Renal cortex interstitium (tissue), 11 donors: Measurements from ENCODE around the gene FRMD3. TPM values are rescaled to one million over a fixed set of nuclear protein-coding genes. Genes with fewer than 3 reads are reported as not detected.

Experiments
- DNase-seq, 11 donors: peaks; one replicate each; pipeline ENCODE4 v3.0.0-alpha.2; 2013; ENCODE audit warnings: low read depth in 9 of 11, low spot score in 4 of 11; ENCODE audit errors: extremely low read depth in 1 of 11
- polyA plus RNA-seq, 3 donors: library from polyadenylated mRNA; unstranded; fragments of 120-200 nt; gene quantifications; one replicate each; pipeline ENCODE4 v1.2.1, GENCODE V29; 2013; ENCODE audit not compliant: insufficient read length in 3 of 3

FRMD3 gene
- polyA plus RNA-seq, 3 donors, result 16.8 to 23.3 (median 21.8) TPM

- DNase-seq, result no peak
These were observed 210.2 kb downstream of the FRMD3 start for GRCh38 chr9:83327750-83328622.

GRCh38 chr9:83327323-83327722 lies 210.9 kb downstream of the FRMD3 start:
- DNase-seq, result peak in 1 of 11 donors; percentile 39

GRCh38 chr9:83323148-83323547 lies 215.1 kb downstream of the FRMD3 start:
- no peak for DNase-seq

- no peak for DNase-seq
These were observed 215.8 kb downstream of the FRMD3 start for GRCh38 chr9:83322438-83322837.

- DNase-seq, result no peak
These were observed 221.0 kb downstream of the FRMD3 start for GRCh38 chr9:83317244-83317643.

- no peak for DNase-seq
These were observed 222.6 kb downstream of the FRMD3 start for GRCh38 chr9:83315649-83316048.

- peak in 3 of 11 donors; percentile 52 to 60 (median 55) for DNase-seq
These were observed 224.4 kb downstream of the FRMD3 start for GRCh38 chr9:83313781-83314180.

- DNase-seq, result no peak
These were observed 225.7 kb downstream of the FRMD3 start for GRCh38 chr9:83312537-83312936.

- DNase-seq, result no peak
These were observed 231.0 kb downstream of the FRMD3 start for GRCh38 chr9:83307066-83307724.

- peak in 5 of 11 donors; percentile 44 to 70 (median 60) for DNase-seq
These were observed 233.5 kb downstream of the FRMD3 start for GRCh38 chr9:83304686-83305085.

- peak in 1 of 11 donors; percentile 31 for DNase-seq
These were observed 238.6 kb downstream of the FRMD3 start for GRCh38 chr9:83299571-83299970.

- DNase-seq, result no peak
These were observed 239.1 kb downstream of the FRMD3 start for GRCh38 chr9:83299094-83299493.

- DNase-seq, result no peak
These were observed 242.1 kb downstream of the FRMD3 start for GRCh38 chr9:83296123-83296522.

- DNase-seq, result no peak
These were observed 243.4 kb downstream of the FRMD3 start for GRCh38 chr9:83294816-83295215.

- no peak for DNase-seq
These were observed 247.0 kb downstream of the FRMD3 start for GRCh38 chr9:83291196-83291595.

GRCh38 chr9:83290692-83291091 lies 247.5 kb downstream of the FRMD3 start:
- no peak for DNase-seq

- DNase-seq, result no peak
These were observed 251.2 kb downstream of the FRMD3 start for GRCh38 chr9:83287021-83287420.

GRCh38 chr9:83285445-83286225 lies 252.6 kb downstream of the FRMD3 start:
- no peak for DNase-seq

GRCh38 chr9:83284746-83285145 lies 253.5 kb downstream of the FRMD3 start:
- no peak for DNase-seq

GRCh38 chr9:83283528-83283927 lies 254.7 kb downstream of the FRMD3 start:
- no peak for DNase-seq
